HL-60 (cell line): ENCODE results near the gene SLC44A5.

ENCODE experiments used
- DNase-seq, 2 experiments: peaks; one replicate each; pipeline ENCODE4 v3.0.0-alpha.2; 2010 to 2020; ENCODE audit warnings: low read depth in 1 of 2, low spot score in 1 of 2
- H3K27ac ChIP-seq: fragments of 250-450 bp; sonication (Bioruptor Pico); replicated peaks from 2 replicates; pipeline ENCODE4 v1.5.1; 2020; ENCODE audit warnings: mild to moderate bottlenecking, moderate library complexity
- H3K27me3 ChIP-seq: fragments of 250-450 bp; sonication (Bioruptor Pico); 2 replicates; pipeline ENCODE4 v1.5.1; 2021; ENCODE audit warnings: mild to moderate bottlenecking, moderate library complexity; ENCODE audit not compliant: insufficient read depth, poor library complexity, severe bottlenecking
- H3K4me3 ChIP-seq: replicated peaks from 2 replicates; pipeline ENCODE4 v1.5.1; 2011; ENCODE audit warnings: mild to moderate bottlenecking, control low read depth, low read length; ENCODE audit not compliant: insufficient read depth
- CTCF ChIP-seq: IDR thresholded peaks from one replicate; pipeline ENCODE4 v1.5.1; 2011; ENCODE audit warnings: low read length, control low read depth, inconsistent platforms; ENCODE audit not compliant: insufficient read depth
- GABPA ChIP-seq: IDR thresholded peaks from 2 replicates; pipeline ENCODE4 v1.6.1; 2012; ENCODE audit warnings: low read depth
- POLR2AphosphoS5 ChIP-seq: IDR thresholded peaks from 2 replicates; pipeline ENCODE4 v1.6.1; 2012; ENCODE audit warnings: low read depth
- SPI1 ChIP-seq: IDR thresholded peaks from 2 replicates; pipeline ENCODE4 v1.6.1; 2012; ENCODE audit warnings: low read depth, mild to moderate bottlenecking, borderline replicate concordance
- TF ChIP-seq, protein P1 (sequence below): IDR thresholded peaks from 2 replicates; pipeline ENCODE4 v1.6.1; 2012; ENCODE audit warnings: low read depth; ENCODE audit not compliant: insufficient replicate concordance

The SLC44A5 gene

GRCh38 chr1:75431843-75432242 lies 179.1 kb downstream of the SLC44A5 start:
- H3K27me3 ChIP-seq = peaks cover 3% of the 10 kb centered on the region
- no peak for DNase-seq
- no peak for TF ChIP-seq POLR2AphosphoS5
- no peak for TF ChIP-seq SPI1
- TF ChIP-seq, protein P1, sequence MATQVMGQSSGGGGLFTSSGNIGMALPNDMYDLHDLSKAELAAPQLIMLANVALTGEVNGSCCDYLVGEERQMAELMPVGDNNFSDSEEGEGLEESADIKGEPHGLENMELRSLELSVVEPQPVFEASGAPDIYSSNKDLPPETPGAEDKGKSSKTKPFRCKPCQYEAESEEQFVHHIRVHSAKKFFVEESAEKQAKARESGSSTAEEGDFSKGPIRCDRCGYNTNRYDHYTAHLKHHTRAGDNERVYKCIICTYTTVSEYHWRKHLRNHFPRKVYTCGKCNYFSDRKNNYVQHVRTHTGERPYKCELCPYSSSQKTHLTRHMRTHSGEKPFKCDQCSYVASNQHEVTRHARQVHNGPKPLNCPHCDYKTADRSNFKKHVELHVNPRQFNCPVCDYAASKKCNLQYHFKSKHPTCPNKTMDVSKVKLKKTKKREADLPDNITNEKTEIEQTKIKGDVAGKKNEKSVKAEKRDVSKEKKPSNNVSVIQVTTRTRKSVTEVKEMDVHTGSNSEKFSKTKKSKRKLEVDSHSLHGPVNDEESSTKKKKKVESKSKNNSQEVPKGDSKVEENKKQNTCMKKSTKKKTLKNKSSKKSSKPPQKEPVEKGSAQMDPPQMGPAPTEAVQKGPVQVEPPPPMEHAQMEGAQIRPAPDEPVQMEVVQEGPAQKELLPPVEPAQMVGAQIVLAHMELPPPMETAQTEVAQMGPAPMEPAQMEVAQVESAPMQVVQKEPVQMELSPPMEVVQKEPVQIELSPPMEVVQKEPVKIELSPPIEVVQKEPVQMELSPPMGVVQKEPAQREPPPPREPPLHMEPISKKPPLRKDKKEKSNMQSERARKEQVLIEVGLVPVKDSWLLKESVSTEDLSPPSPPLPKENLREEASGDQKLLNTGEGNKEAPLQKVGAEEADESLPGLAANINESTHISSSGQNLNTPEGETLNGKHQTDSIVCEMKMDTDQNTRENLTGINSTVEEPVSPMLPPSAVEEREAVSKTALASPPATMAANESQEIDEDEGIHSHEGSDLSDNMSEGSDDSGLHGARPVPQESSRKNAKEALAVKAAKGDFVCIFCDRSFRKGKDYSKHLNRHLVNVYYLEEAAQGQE = no peak
- no peak overlapping the region for H3K4me3 ChIP-seq
- H3K27ac ChIP-seq = no peak overlapping the region

GRCh38 chr1:75430526-75430925 lies 180.4 kb downstream of the SLC44A5 start:
- no peak overlapping the region for H3K27ac ChIP-seq
- DNase-seq = no peak

GRCh38 chr1:75426688-75427087 lies 184.2 kb downstream of the SLC44A5 start:
- H3K27ac ChIP-seq = no peak overlapping the region
- no peak overlapping the region for H3K4me3 ChIP-seq
- no peak for DNase-seq
- no peak for TF ChIP-seq SPI1
- no peak for TF ChIP-seq GABPA
- no peak for TF ChIP-seq CTCF
- TF ChIP-seq POLR2AphosphoS5 = no peak
- H3K27me3 ChIP-seq = no peaks in the 10 kb centered on the region

More at GRCh38 chr1:75430526-75430925, 180.4 kb downstream of the SLC44A5 start:
- H3K4me3 ChIP-seq = no peak overlapping the region
- no peak for TF ChIP-seq POLR2AphosphoS5
- no peak for TF ChIP-seq SPI1
- TF ChIP-seq GABPA = no peak
- no peak for TF ChIP-seq CTCF
- TF ChIP-seq, protein P1 = no peak
- peaks cover 3% of the 10 kb centered on the region for H3K27me3 ChIP-seq

DNA sequence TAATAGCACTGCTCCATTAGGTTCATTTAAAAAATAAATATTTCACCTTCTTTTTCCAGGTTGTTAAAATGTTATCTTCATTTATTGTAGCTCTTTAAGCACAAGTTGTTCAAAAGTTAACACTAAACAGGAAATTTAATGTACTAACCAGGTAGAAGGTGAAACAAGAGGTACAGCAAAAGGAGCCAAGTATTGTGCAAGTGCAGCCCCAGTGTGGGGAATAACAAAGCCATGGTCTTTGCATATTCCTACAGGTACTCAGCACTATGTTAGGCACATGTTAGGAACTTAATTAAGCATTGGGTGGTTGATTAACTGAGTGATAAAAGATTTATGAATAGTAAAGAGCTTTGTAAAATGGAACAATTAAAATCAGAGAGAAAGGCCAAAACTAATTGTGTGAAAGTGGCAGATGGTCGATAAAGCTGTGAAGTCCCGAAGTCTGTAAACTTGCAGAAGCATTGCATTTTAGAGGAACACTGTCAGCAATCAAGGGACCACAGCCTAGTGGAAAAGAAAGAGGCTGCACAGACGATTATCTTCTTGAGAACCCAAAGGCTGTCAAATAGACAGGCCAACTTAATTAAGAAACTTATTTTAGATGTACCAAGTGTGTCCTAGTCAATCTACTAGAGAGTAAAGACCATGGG lies 185.8 kb downstream of the SLC44A5 start:
- Histone ChIP-seq H3K27ac (no peak overlapping the region), H3K4me3 (no peak overlapping the region), H3K27me3 (no peaks in the 10 kb centered on the region)
- no peak for DNase-seq
- TF ChIP-seq CTCF = no peak
- no peak for TF ChIP-seq POLR2AphosphoS5
- no peak for TF ChIP-seq SPI1
- TF ChIP-seq GABPA = no peak
